Transverse colon (tissue), 4 donors: ENCODE measurements around the gene ACLY.

Source experiments
- EP300 ChIP-seq: sonication (generic); formaldehyde crosslinking; IDR thresholded peaks from one replicate; pipeline ENCODE4 v1.6.1; 2017; ENCODE audit warnings: antibody characterized with exemption, low read depth
- POLR2A ChIP-seq: fragments of 450-650 bp; IDR thresholded peaks from one replicate; pipeline ENCODE4 v1.6.1; 2016; ENCODE audit warnings: antibody characterized with exemption, mild to moderate bottlenecking, moderate library complexity
- POLR2AphosphoS5 ChIP-seq, 3 donors: sonication (generic); formaldehyde crosslinking; IDR thresholded peaks; one replicate each; pipeline ENCODE4 v1.6.1; 2016; ENCODE audit warnings: antibody characterized with exemption in 3 of 3
- TF ChIP-seq, protein P1 (sequence below), 5 experiments: fragments of 200-600 bp in 3 of 5; fragments of 450-650 bp in 2 of 5; sonication (generic) in 3 of 5; IDR thresholded peaks; 1 replicate in 2 of 5; 2 replicates in 3 of 5; pipeline ENCODE4 v1.5.1; 2016 to 2017; ENCODE audit warnings: antibody characterized with exemption in 5 of 5, inconsistent platforms in 3 of 5, mild to moderate bottlenecking in 2 of 5, moderate library complexity in 1 of 5

GRCh38 chr17:41904242-41904841, 14.4 kb downstream of the ACLY start:
- TF ChIP-seq POLR2A (no peak), POLR2AphosphoS5 (IDR thresholded peaks at IDR 0.05) (no peak), EP300 (no peak)
- TF ChIP-seq, protein P1, sequence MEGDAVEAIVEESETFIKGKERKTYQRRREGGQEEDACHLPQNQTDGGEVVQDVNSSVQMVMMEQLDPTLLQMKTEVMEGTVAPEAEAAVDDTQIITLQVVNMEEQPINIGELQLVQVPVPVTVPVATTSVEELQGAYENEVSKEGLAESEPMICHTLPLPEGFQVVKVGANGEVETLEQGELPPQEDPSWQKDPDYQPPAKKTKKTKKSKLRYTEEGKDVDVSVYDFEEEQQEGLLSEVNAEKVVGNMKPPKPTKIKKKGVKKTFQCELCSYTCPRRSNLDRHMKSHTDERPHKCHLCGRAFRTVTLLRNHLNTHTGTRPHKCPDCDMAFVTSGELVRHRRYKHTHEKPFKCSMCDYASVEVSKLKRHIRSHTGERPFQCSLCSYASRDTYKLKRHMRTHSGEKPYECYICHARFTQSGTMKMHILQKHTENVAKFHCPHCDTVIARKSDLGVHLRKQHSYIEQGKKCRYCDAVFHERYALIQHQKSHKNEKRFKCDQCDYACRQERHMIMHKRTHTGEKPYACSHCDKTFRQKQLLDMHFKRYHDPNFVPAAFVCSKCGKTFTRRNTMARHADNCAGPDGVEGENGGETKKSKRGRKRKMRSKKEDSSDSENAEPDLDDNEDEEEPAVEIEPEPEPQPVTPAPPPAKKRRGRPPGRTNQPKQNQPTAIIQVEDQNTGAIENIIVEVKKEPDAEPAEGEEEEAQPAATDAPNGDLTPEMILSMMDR (IDR thresholded peaks at IDR 0.05): no peak
